Measurements from ENCODE around the gene ERFL.

The ERFL gene

DNA sequence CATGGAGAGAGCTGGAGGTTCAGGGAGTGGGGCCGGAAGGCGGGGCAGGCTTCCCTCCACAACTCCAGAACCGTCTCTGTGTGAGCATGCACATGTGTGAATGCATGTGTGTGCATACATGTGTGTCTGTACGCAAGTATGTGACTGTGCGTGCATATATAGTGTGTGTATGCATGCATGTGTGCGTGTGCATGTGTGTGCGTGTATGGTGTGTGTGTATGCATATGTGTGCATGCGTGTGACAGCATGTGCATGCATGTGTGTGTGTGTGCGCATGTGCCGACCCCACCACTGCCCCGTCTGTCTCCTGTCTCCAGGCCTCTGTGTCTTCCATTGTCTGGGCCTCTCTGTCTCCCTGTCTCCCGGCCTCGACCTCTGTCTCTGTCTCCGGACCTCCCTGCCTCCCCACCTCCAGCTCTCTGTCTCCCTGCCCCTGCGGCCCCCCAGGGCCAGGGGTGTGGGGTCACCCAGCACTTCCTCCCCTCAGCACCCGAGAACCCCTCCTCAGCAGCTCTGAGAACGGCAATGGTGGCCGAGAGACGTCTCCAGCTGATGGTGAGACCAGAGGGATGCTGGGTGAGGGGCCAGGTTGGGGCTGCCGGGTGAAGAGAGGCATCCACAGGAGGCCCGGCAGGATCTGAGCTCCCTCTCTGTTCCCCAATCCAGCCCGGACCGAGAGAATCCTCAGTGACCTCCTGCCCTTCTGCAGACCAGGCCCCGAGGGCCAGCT lies 22.8 kb downstream of the ERFL start:
- TF ChIP-seq, protein P1, sequence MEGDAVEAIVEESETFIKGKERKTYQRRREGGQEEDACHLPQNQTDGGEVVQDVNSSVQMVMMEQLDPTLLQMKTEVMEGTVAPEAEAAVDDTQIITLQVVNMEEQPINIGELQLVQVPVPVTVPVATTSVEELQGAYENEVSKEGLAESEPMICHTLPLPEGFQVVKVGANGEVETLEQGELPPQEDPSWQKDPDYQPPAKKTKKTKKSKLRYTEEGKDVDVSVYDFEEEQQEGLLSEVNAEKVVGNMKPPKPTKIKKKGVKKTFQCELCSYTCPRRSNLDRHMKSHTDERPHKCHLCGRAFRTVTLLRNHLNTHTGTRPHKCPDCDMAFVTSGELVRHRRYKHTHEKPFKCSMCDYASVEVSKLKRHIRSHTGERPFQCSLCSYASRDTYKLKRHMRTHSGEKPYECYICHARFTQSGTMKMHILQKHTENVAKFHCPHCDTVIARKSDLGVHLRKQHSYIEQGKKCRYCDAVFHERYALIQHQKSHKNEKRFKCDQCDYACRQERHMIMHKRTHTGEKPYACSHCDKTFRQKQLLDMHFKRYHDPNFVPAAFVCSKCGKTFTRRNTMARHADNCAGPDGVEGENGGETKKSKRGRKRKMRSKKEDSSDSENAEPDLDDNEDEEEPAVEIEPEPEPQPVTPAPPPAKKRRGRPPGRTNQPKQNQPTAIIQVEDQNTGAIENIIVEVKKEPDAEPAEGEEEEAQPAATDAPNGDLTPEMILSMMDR (IDR thresholded peaks at IDR 0.05; ENCODE audit: extremely low read depth, missing control alignments) = no peak
- DNase-seq (ENCODE audit: low spot score) = no peak

DNA sequence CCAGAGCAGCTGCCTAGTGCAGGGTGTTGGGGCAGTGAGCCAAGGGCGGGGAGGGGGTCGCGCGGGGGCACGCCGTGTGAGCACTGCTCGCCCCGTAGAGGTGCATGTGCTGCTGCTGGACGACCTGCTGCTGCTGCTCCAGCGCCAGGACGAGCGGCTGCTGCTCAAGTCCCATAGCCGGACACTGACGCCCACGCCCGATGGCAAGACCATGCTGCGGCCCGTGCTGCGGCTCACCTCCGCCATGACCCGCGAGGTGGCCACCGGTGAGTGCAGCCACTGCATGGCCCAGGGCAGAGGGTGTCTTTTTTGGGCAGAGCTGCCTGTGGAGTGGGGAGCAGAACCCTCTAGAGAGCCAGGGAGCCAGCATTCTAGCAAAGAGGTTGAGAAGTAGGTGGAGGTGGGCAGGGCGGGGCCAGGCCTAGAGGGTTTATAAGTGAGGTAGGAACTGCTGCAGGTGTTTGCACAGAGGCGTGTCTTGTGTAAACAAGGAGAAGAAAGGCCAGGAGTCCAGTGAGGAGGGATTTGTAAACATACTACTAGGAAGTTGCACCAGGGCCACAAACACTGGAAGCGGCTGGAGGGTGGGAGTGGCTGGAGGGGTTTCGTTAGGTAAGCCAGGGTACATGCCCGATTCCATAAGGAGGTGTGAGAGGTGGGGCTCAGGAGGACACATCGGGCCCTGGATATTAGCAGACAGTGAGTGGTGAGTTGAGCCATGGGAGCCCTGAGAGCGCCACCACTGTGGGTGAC lies 24.0 kb downstream of the ERFL start:
- no peak for DNase-seq (ENCODE audit: low spot score)
- TF ChIP-seq, protein P1 (IDR thresholded peaks at IDR 0.05; ENCODE audit: extremely low read depth, missing control alignments) = no peak

DNA sequence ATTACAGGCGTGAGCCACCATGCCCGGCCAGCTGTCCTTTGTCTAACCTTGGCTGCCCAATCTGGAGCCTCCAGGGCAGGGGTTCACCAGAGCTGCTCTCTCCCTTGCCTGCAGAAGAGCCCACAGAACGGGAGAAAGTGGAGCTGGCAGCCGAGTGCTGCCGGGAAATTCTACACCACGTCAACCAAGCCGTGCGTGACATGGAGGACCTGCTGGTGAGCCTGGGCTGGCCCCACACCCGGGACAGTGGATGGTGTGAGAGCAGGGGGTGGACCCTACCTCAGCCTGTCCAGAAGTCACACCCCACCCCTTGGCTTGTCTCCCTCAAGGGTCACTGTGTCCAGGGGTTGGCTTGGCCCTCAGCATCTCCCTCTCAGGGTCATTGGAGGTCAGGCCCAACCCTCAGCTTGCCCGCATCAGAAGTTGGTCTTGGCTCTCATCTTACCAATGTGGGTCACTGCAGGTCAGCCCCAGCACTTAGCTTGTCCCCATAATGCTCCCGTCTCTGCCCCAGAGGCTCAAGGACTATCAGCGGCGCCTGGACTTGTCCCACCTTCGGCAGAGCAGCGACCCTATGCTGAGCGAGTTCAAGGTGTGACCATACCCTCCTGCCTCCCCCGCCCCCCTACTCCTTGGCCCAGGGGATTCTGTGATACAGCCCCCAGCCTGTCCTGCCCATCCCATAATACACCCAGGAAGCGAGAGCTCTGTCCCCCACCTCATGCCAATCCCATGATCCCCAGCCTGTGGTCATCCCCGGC lies 24.9 kb downstream of the ERFL start:
- TF ChIP-seq, protein P1 (IDR thresholded peaks at IDR 0.05; ENCODE audit: extremely low read depth, missing control alignments) = no peak
- no peak for DNase-seq (ENCODE audit: low spot score)

- no peak for DNase-seq (ENCODE audit: low spot score)
- TF ChIP-seq, protein P1 (IDR thresholded peaks at IDR 0.05; ENCODE audit: extremely low read depth, missing control alignments) = no peak
These were observed 25.7 kb downstream of the ERFL start for GRCh38 chr19:41902594-41902993.

DNA sequence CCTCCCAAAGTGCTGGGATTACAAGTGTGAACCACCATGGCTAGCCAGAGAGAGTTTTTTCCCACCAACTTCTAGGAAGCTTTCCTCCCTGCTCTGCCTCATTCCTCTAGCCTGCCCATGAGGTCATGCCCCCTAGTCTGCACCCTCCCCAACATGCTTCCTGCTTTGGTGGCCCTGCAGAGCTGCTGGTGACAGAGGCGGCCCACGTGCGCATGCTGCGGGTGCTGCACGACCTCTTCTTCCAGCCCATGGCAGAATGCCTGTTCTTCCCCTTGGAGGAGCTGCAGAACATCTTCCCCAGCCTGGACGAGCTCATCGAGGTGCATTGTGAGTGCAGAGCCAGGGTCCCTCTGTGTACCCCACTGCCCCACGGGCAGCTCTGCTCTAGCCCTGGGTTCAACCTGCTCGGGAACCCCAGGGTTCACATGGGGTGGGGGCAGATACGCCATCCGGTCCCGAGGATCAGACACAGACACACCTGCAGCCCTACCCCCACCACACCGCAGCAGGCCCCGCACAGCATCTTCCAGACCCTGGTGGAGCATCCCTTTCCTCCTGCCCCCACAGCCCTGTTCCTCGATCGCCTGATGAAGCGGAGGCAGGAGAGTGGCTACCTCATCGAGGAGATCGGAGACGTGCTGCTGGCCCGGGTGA lies 26.4 kb downstream of the ERFL start:
- DNase-seq (ENCODE audit: low spot score) = no peak
- TF ChIP-seq, protein P1 (IDR thresholded peaks at IDR 0.05; ENCODE audit: extremely low read depth, missing control alignments) = no peak

GRCh38 chr19:41898235-41898634 lies 30.0 kb downstream of the ERFL start:
- TF ChIP-seq, protein P1 (IDR thresholded peaks at IDR 0.05; ENCODE audit: extremely low read depth, missing control alignments) = no peak
- no peak for DNase-seq (ENCODE audit: low spot score)

All from GM20000 (cell line).